ENCODE measurements around the gene OCA2.

Gene OCA2

DNA sequence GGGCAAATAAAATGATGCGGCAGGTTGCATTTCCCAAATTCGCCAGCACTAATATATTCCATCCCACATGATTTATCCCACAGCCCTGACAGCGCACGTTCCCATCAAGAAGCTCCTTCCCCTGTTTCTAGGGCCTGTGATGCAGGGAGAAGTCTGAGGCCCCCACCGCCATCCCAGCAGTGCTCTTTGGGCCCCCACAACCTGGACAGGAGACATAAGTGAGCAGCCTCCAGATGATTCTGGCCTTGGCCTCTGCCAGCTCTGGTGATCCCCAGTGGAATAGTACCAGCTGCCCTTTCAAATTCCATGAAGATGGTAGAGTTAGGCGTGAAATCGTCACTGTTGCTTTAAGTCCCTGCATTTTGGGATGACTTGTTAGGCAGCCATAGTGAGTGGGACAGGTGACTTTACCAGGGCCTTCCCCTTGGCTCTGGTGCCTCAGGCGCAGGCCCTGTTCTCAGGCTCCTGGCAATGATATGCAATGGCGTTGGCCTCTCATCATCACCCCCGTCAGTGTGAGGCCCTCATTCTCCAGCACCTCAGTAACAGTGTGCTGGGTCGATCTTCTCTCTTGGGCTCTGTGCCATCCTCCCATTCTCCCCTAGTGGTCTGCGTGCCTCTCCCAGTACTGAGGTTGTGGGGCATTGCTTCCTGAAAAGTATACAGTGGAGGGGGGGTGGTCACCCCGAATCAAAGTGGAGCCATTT lies 263.7 kb downstream of the OCA2 start:
- Histone ChIP-seq H3K27ac (ENCODE audit: low read depth, low read length) (no peak overlapping the region), H3F3A (ENCODE audit: insufficient read depth) (no peaks in the 10 kb centered on the region), H3K36me3 (ENCODE audit: low read length) (no peaks in the 10 kb centered on the region), H2AFZ (ENCODE audit: low read depth, low read length, severe bottlenecking) (no peak overlapping the region), H3K9me2 (replicated peaks; ENCODE audit: insufficient read depth, low read length) (no peaks in the 10 kb centered on the region), H3K9ac (ENCODE audit: low read length) (no peak overlapping the region), H3K9me3 (ENCODE audit: insufficient read depth, low read length) (no peaks in the 10 kb centered on the region), H3K4me3 (ENCODE audit: insufficient read depth, low read length, poor library complexity, severe bottlenecking) (no peak overlapping the region), H3K79me2 (ENCODE audit: insufficient read depth, low read length) (no peaks in the 10 kb centered on the region), H4K20me1 (ENCODE audit: low read depth, low read length) (no peaks in the 10 kb centered on the region), H3K27me3 (ENCODE audit: low read length) (no peaks in the 10 kb centered on the region), H3K4me2 (ENCODE audit: low read depth, low read length, poor library complexity, severe bottlenecking) (no peak overlapping the region)
- TF ChIP-seq EZH2phosphoT487 (conservative IDR thresholded peaks at IDR 0.05; ENCODE audit: low read length), result no peak
- TF ChIP-seq, protein P1, sequence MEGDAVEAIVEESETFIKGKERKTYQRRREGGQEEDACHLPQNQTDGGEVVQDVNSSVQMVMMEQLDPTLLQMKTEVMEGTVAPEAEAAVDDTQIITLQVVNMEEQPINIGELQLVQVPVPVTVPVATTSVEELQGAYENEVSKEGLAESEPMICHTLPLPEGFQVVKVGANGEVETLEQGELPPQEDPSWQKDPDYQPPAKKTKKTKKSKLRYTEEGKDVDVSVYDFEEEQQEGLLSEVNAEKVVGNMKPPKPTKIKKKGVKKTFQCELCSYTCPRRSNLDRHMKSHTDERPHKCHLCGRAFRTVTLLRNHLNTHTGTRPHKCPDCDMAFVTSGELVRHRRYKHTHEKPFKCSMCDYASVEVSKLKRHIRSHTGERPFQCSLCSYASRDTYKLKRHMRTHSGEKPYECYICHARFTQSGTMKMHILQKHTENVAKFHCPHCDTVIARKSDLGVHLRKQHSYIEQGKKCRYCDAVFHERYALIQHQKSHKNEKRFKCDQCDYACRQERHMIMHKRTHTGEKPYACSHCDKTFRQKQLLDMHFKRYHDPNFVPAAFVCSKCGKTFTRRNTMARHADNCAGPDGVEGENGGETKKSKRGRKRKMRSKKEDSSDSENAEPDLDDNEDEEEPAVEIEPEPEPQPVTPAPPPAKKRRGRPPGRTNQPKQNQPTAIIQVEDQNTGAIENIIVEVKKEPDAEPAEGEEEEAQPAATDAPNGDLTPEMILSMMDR (IDR thresholded peaks at IDR 0.05; ENCODE audit: insufficient read depth, low read length, poor library complexity, severe bottlenecking), result no peak

DNA sequence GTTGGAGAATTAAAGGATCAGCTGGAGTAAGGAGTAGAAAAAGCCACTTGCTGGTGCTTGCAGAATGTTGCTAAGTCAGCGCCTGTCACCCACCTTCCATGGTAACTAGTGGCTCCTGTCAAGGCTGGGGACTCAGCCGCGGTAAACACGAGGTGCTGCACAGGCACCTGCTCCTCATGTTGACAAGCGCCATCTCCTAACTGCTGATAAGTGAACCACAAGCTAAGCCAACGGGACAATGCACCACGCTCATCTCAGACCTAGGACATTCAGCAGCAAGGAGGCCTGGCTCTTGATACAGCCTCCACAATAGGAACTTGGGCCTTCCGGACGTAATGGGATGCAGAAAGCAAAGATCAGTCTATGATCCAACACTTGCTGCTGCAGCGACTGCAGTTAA lies 264.4 kb downstream of the OCA2 start:
- Histone ChIP-seq H3K9ac (ENCODE audit: low read length) (no peak overlapping the region), H3K9me3 (ENCODE audit: insufficient read depth, low read length) (no peaks in the 10 kb centered on the region), H3K79me2 (ENCODE audit: insufficient read depth, low read length) (no peaks in the 10 kb centered on the region), H3K4me2 (ENCODE audit: low read depth, low read length, poor library complexity, severe bottlenecking) (no peak overlapping the region), H2AFZ (ENCODE audit: low read depth, low read length, severe bottlenecking) (no peak overlapping the region), H3K9me2 (replicated peaks; ENCODE audit: insufficient read depth, low read length) (no peaks in the 10 kb centered on the region), H3K36me3 (ENCODE audit: low read length) (no peaks in the 10 kb centered on the region), H3K4me3 (ENCODE audit: insufficient read depth, low read length, poor library complexity, severe bottlenecking) (no peak overlapping the region), H3F3A (ENCODE audit: insufficient read depth) (no peaks in the 10 kb centered on the region), H3K27me3 (ENCODE audit: low read length) (no peaks in the 10 kb centered on the region), H3K27ac (ENCODE audit: low read depth, low read length) (no peak overlapping the region), H4K20me1 (ENCODE audit: low read depth, low read length) (no peaks in the 10 kb centered on the region)
- no peak for TF ChIP-seq EZH2phosphoT487 (conservative IDR thresholded peaks at IDR 0.05; ENCODE audit: low read length)
- TF ChIP-seq, protein P1 (IDR thresholded peaks at IDR 0.05; ENCODE audit: insufficient read depth, low read length, poor library complexity, severe bottlenecking), result no peak

DNA sequence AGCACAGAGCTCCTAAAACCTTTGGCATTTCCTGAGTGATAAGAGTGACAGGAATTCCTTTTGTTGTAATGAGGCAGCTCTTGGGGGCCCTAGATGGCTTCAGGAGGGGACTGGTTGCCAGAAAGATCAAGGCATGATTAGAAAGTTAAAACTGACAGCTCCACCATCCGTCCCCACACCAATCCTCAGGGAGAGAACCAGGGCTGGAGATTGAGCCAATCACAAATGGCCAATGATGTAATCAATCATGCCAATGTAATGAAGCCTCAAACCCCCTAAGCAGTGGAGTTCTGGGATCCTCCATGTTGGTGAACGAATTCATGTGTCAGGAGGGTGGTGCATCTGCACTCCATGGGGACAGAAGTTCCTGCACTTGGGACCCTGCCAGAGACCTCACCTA lies 265.1 kb downstream of the OCA2 start:
- Histone ChIP-seq H3K9me3 (ENCODE audit: insufficient read depth, low read length) (no peaks in the 10 kb centered on the region), H3K36me3 (ENCODE audit: low read length) (no peaks in the 10 kb centered on the region), H3K4me3 (ENCODE audit: insufficient read depth, low read length, poor library complexity, severe bottlenecking) (no peak overlapping the region), H4K20me1 (ENCODE audit: low read depth, low read length) (no peaks in the 10 kb centered on the region), H3K79me2 (ENCODE audit: insufficient read depth, low read length) (no peaks in the 10 kb centered on the region), H3K27me3 (ENCODE audit: low read length) (no peaks in the 10 kb centered on the region), H3K9ac (ENCODE audit: low read length) (no peak overlapping the region), H3F3A (ENCODE audit: insufficient read depth) (no peaks in the 10 kb centered on the region), H3K27ac (ENCODE audit: low read depth, low read length) (no peak overlapping the region), H3K9me2 (replicated peaks; ENCODE audit: insufficient read depth, low read length) (no peaks in the 10 kb centered on the region), H2AFZ (ENCODE audit: low read depth, low read length, severe bottlenecking) (no peak overlapping the region), H3K4me2 (ENCODE audit: low read depth, low read length, poor library complexity, severe bottlenecking) (no peak overlapping the region)
- TF ChIP-seq, protein P1 (IDR thresholded peaks at IDR 0.05; ENCODE audit: insufficient read depth, low read length, poor library complexity, severe bottlenecking), result no peak
- no peak for TF ChIP-seq EZH2phosphoT487 (conservative IDR thresholded peaks at IDR 0.05; ENCODE audit: low read length)
